GM12872 (cell line): Measurements from ENCODE around the gene XPNPEP2.

Experiments
- TF ChIP-seq, protein P1 (sequence below): IDR thresholded peaks from 3 replicates; pipeline ENCODE4 v1.5.1; 2011; ENCODE audit warnings: low read depth, mild to moderate bottlenecking, low read length, moderate library complexity; ENCODE audit not compliant: insufficient read depth

The XPNPEP2 gene

GRCh38 chrX:129788527-129788926 is 49.7 kb downstream of the XPNPEP2 start:
- TF ChIP-seq, protein P1, sequence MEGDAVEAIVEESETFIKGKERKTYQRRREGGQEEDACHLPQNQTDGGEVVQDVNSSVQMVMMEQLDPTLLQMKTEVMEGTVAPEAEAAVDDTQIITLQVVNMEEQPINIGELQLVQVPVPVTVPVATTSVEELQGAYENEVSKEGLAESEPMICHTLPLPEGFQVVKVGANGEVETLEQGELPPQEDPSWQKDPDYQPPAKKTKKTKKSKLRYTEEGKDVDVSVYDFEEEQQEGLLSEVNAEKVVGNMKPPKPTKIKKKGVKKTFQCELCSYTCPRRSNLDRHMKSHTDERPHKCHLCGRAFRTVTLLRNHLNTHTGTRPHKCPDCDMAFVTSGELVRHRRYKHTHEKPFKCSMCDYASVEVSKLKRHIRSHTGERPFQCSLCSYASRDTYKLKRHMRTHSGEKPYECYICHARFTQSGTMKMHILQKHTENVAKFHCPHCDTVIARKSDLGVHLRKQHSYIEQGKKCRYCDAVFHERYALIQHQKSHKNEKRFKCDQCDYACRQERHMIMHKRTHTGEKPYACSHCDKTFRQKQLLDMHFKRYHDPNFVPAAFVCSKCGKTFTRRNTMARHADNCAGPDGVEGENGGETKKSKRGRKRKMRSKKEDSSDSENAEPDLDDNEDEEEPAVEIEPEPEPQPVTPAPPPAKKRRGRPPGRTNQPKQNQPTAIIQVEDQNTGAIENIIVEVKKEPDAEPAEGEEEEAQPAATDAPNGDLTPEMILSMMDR: no peak

- TF ChIP-seq, protein P1: no peak
Measured at GRCh38 chrX:129790146-129790545, 51.4 kb downstream of the XPNPEP2 start.

GRCh38 chrX:129790808-129791207 is 52.0 kb downstream of the XPNPEP2 start:
- TF ChIP-seq, protein P1: no peak

DNA sequence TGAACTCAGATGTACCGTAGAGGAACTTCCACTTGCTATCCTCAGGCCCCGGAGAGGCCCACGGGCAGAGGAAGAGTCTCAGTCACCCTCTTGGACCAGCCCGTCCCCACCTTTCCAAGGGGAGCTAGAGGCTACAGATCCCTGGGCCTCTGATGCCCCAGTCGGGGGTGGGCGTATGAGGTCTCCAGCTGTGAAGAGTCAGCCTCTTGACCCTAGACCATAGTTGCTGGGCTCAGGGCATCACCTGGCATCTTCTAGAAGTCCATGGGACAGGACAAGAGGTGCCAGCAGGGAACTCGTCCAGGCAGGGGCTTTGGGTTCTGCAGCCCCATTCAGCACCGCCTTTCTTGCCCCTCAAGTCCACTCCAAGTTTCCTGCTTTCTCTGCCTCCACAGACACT is 52.6 kb downstream of the XPNPEP2 start:
- TF ChIP-seq, protein P1: no peak

GRCh38 chrX:129791961-129792570 is 53.3 kb downstream of the XPNPEP2 start:
- TF ChIP-seq, protein P1: no peak

DNA sequence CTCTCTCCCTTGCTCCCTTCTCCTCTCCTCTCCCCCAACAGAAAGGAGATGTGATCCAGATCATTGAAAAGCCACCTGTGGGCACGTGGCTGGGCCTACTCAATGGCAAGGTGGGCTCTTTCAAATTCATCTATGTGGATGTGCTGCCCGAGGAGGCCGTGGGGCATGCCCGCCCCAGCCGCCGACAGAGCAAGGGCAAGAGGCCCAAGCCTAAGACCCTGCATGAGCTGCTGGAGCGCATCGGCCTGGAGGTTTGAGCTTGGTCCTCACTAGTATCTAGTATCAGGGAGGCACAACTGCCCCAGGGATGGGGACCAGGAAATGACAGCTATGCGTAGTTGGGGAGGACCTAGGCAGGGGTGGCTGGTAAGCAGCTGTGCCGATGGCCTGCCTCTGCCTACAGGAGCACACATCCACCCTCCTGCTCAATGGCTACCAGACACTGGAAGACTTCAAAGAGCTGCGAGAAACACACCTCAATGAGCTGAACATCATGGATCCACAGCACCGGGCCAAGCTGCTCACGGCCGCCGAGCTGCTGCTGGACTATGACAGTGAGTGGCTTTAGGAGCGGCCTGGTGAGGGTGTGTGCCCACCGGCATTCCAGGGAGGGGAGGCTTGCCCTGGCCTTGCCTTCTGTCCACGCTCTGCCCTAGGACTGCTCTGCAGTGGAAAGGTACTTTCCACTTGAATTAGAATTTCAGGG is 54.0 kb downstream of the XPNPEP2 start:
- TF ChIP-seq, protein P1: no peak

DNA sequence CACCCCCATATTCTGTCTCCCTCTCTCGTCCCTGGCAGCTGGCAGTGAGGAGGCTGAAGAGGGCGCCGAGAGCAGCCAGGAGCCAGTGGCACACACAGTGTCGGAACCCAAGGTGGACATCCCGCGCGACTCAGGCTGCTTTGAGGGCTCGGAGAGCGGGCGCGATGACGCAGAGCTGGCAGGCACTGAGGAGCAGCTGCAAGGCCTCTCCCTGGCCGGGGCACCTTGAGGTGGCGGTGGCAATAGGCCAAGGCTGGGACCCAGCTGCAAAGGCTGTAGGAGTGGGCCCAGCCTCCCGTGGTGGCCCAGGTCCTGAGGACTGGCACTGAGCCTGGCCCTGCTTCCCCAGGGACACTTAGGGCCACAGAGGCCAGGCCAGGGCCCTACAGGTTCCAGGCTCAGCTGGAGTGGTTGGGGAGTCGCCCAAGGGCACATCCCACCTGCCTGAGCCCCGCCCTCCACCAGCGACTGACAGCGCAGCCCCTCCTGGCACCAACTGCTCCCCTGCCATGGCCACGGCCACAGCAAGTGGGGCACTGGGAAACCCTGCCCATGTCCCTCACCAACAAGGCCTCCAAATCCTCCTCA is 54.9 kb downstream of the XPNPEP2 start:
- TF ChIP-seq, protein P1: no peak
